HCT116 (cell line): ENCODE data around the gene LYSMD1. TPM values are rescaled to one million over a fixed set of nuclear protein-coding genes. Genes with fewer than 3 reads are reported as not detected.

Experiments used
- ATAC-seq: fragments of 200-7000 bp; cut with Tn5 transposase; 2 replicates; pipeline ENCODE4 v1.9.1; 2020; ENCODE audit warnings: mild to moderate bottlenecking, moderate library complexity
- BruUV-seq: library from RNA; stranded (reverse); fragments of 400-500 nt; replicated peaks from 2 replicates; lab custom pipeline; 2021; lab: Mats Ljungman, UMichigan
- CTCF ChIA-PET: fragments of 300-600 bp; sonication (Branson Sonifier 250); formaldehyde crosslinking; loops from one replicate; lab custom pipeline; 2021; ENCODE audit warnings: antibody characterized with exemption; lab: Charles Lee
- POLR2A ChIA-PET: fragments of 300-600, 350-600 bp; sonication (Branson Sonifier 250); formaldehyde crosslinking; loops from one replicate; lab custom pipeline; 2021; ENCODE audit warnings: antibody characterized with exemption; lab: Charles Lee
- RAD21 ChIA-PET, 2 experiments: fragments of 300-600 bp; sonication (Branson Sonifier 250); formaldehyde crosslinking; loops; one replicate each; lab custom pipeline; 2023; ENCODE audit warnings: low total read pairs in 2 of 2; ENCODE audit not compliant: uncharacterized antibody in 2 of 2, unreplicated experiment in 2 of 2, low non-redundant PET in 1 of 2; lab: Charles Lee
- DNase-seq: peaks from one replicate; pipeline ENCODE4 v3.0.0-alpha.2; 2010; ENCODE audit warnings: low read depth, low spot score
- H2AFZ ChIP-seq: fragments of 200-600 bp; shearing (Covaris generic), sonication (generic); 2 replicates; pipeline ENCODE4 v1.6.1; 2017; ENCODE audit warnings: low read depth, mixed run types, mixed read lengths, antibody characterized with exemption, low read length; ENCODE audit not compliant: poor library complexity, severe bottlenecking
- H3K27ac ChIP-seq: 2 replicates; pipeline ENCODE4 v1.5.1; 2012; ENCODE audit warnings: low read depth, low read length
- H3K27me3 ChIP-seq: fragments of 200-600 bp; sonication (generic); 2 replicates; pipeline ENCODE4 v1.6.1; 2016; ENCODE audit warnings: mixed run types, low read length, mixed read lengths; ENCODE audit not compliant: insufficient read depth
- H3K36me3 ChIP-seq, 2 experiments: fragments of 200-500 bp in 1 of 2; fragments of 200-600 bp in 1 of 2; sonication (Bioruptor generic) in 1 of 2; sonication (generic) in 1 of 2; 2 replicates each; pipeline versions ENCODE4 v1.5.1 to v1.6.1; 2014 to 2016; ENCODE audit warnings: low read length in 2 of 2, inconsistent platforms in 1 of 2, mixed read lengths in 1 of 2, mixed run types in 1 of 2; ENCODE audit not compliant: insufficient read depth in 2 of 2, control insufficient read depth in 1 of 2
- H3K4me1 ChIP-seq, 2 experiments: fragments of 200-600 bp in 1 of 2; sonication (generic) in 1 of 2; 2 replicates each; pipeline versions ENCODE4 v1.5.1 to v1.6.1; 2012 to 2017; ENCODE audit warnings: low read length in 2 of 2, inconsistent platforms in 1 of 2, mild to moderate bottlenecking in 1 of 2, mixed read lengths in 1 of 2, mixed run types in 1 of 2, moderate library complexity in 1 of 2; ENCODE audit not compliant: insufficient read depth in 2 of 2, control insufficient read depth in 1 of 2
- H3K4me2 ChIP-seq: fragments of 200-600 bp; sonication (generic); 2 replicates; pipeline ENCODE4 v1.6.1; 2017; ENCODE audit warnings: mixed run types, low read length, mixed read lengths
- H3K4me3 ChIP-seq, 2 experiments: fragments of 200-600 bp in 1 of 2; sonication (generic) in 1 of 2; replicated peaks in 1 of 2; 2 replicates each; pipeline ENCODE4 v1.5.1; 2011 to 2016; ENCODE audit warnings: low read length in 2 of 2, control low read depth in 1 of 2, low read depth in 1 of 2, mild to moderate bottlenecking in 1 of 2, mixed read lengths in 1 of 2, mixed run types in 1 of 2
- H3K79me2 ChIP-seq: fragments of 200-600 bp; sonication (generic); 2 replicates; pipeline ENCODE4 v1.6.1; 2017; ENCODE audit warnings: mild to moderate bottlenecking, mixed run types, low read length, moderate library complexity, mixed read lengths; ENCODE audit not compliant: insufficient read depth
- H3K9ac ChIP-seq: fragments of 200-600 bp; sonication (generic); 2 replicates; pipeline ENCODE4 v1.6.1; 2016; ENCODE audit warnings: low read length, mixed read lengths
- H3K9me2 ChIP-seq: fragments of 200-600 bp; sonication (generic), shearing (Covaris generic); 2 replicates; pipeline ENCODE4 v1.6.1; 2017; ENCODE audit warnings: mixed run types, mild to moderate bottlenecking, moderate library complexity; ENCODE audit not compliant: insufficient read depth
- H3K9me3 ChIP-seq, 2 experiments: fragments of 200-500 bp in 1 of 2; fragments of 200-600 bp in 1 of 2; sonication (Bioruptor generic) in 1 of 2; sonication (generic) in 1 of 2; 2 replicates each; pipeline ENCODE4 v1.6.1; 2014 to 2017; ENCODE audit warnings: low read length in 2 of 2, mixed read lengths in 2 of 2, inconsistent platforms in 1 of 2, low read depth in 1 of 2, mild to moderate bottlenecking in 1 of 2, mixed run types in 1 of 2, moderate library complexity in 1 of 2; ENCODE audit not compliant: control insufficient read depth in 1 of 2, insufficient read depth in 1 of 2
- H4K20me1 ChIP-seq: fragments of 200-600 bp; sonication (generic), shearing (Covaris generic); 2 replicates; pipeline ENCODE4 v1.6.1; 2017; ENCODE audit warnings: mixed run types, mild to moderate bottlenecking, moderate library complexity; ENCODE audit not compliant: insufficient read depth
- ATF3 ChIP-seq: IDR thresholded peaks from 2 replicates; pipeline ENCODE4 v1.6.1; 2012
- CBX3 ChIP-seq: IDR thresholded peaks from 2 replicates; pipeline ENCODE4 v1.6.1; 2012; ENCODE audit warnings: low read depth
- CEBPB ChIP-seq: IDR thresholded peaks from 2 replicates; pipeline ENCODE4 v1.6.1; 2012; ENCODE audit warnings: low read depth
- CTCF ChIP-seq, 3 experiments: fragments of 200-600 bp in 1 of 3; sonication (generic) in 1 of 3; IDR thresholded peaks in 2 of 3; conservative IDR thresholded peaks in 1 of 3; 2 replicates each; pipeline ENCODE4 v1.5.1; 2012 to 2017; ENCODE audit warnings: low read depth in 2 of 3, low read length in 2 of 3, antibody characterized with exemption in 1 of 3, borderline replicate concordance in 1 of 3, control low read depth in 1 of 3, mild to moderate bottlenecking in 1 of 3, mixed read lengths in 1 of 3, mixed run types in 1 of 3, moderate library complexity in 1 of 3; ENCODE audit not compliant: insufficient read depth in 1 of 3
- EGR1 ChIP-seq: IDR thresholded peaks from 2 replicates; pipeline ENCODE4 v1.6.1; 2012; ENCODE audit warnings: low read depth
- ELF1 ChIP-seq: IDR thresholded peaks from 2 replicates; pipeline ENCODE4 v1.6.1; 2012; ENCODE audit warnings: low read depth, borderline replicate concordance
- EZH2 ChIP-seq: fragments of 200-600 bp; sonication (generic); IDR thresholded peaks from 2 replicates; pipeline ENCODE4 v1.6.1; 2017; ENCODE audit warnings: antibody characterized with exemption, mixed run types
- EZH2phosphoT487 ChIP-seq: fragments of 200-600 bp; IDR thresholded peaks from 2 replicates; pipeline ENCODE4 v1.6.1; 2018; ENCODE audit warnings: antibody characterized with exemption, borderline replicate concordance
- FOSL1 ChIP-seq: IDR thresholded peaks from 2 replicates; pipeline ENCODE4 v1.6.1; 2012; ENCODE audit warnings: low read depth
- JUND ChIP-seq: IDR thresholded peaks from 2 replicates; pipeline ENCODE4 v1.6.1; 2012
- MAX ChIP-seq: IDR thresholded peaks from 2 replicates; pipeline ENCODE4 v1.6.1; 2012
- POLR2AphosphoS5 ChIP-seq: IDR thresholded peaks from 2 replicates; pipeline ENCODE4 v1.6.1; 2011; ENCODE audit warnings: mild to moderate bottlenecking, low read depth, low read length, moderate library complexity
- REST ChIP-seq: IDR thresholded peaks from 2 replicates; pipeline ENCODE4 v1.6.1; 2012; ENCODE audit warnings: low read depth
- SIN3A ChIP-seq: IDR thresholded peaks from 2 replicates; pipeline ENCODE4 v1.6.1; 2012; ENCODE audit warnings: low read depth
- SP1 ChIP-seq: IDR thresholded peaks from 2 replicates; pipeline ENCODE4 v1.6.1; 2012; ENCODE audit warnings: low read depth
- SRF ChIP-seq: IDR thresholded peaks from 2 replicates; pipeline ENCODE4 v1.6.1; 2012; ENCODE audit warnings: low read depth
- TCF7L2 ChIP-seq: IDR thresholded peaks from 2 replicates; pipeline ENCODE4 v1.7.0; 2011; ENCODE audit warnings: borderline replicate concordance, inconsistent platforms; ENCODE audit not compliant: insufficient read depth, insufficient read length; ENCODE audit errors: extremely low read depth
- ZBTB33 ChIP-seq: IDR thresholded peaks from 2 replicates; pipeline ENCODE4 v1.6.1; 2011; ENCODE audit warnings: mild to moderate bottlenecking, low read length, moderate library complexity; ENCODE audit not compliant: insufficient replicate concordance; ENCODE audit errors: extremely low read depth
- ZFX ChIP-seq: fragments of 450-650 bp; IDR thresholded peaks from 2 replicates; pipeline ENCODE4 v1.6.1; 2017
- ZNF274 ChIP-seq: fragments of 200-500 bp; sonication (Bioruptor generic); IDR thresholded peaks from 2 replicates; pipeline ENCODE4 v1.6.1; 2014; ENCODE audit warnings: mild to moderate bottlenecking, low read depth, low read length, inconsistent platforms
- intact Hi-C: fragments of 100-400 bp; cut with micrococcal nuclease; formaldehyde crosslinking; loops from 2 replicates; pipeline ENCODE4 v1.10.0; 2022
- total RNA-seq: library from RNA; stranded (reverse); gene quantifications from one replicate; pipeline ENCODE4 v1.2.1, GENCODE V29; 2021; ENCODE audit not compliant: unreplicated experiment

LYSMD1 gene
- total RNA-seq, 1 experiment from 2014 or later: 5.0 TPM

GRCh38 chr1:151175041-151175741 lies 9.5 kb upstream of the LYSMD1 start:
- no peaks in the 10 kb centered on the region for H3K9me2 ChIP-seq
- no peak overlapping the region for H3K9ac ChIP-seq
- H3K4me2 ChIP-seq: no peak overlapping the region
- RAD21 ChIA-PET: no interaction called here
- no peak overlapping the region for H3K27ac ChIP-seq
- no peak overlapping the region for H3K4me3 ChIP-seq
- intact Hi-C loops: no loop called here
- H3K27me3 ChIP-seq: no peaks in the 10 kb centered on the region
- POLR2A ChIA-PET: no interaction called here
- no peaks in the 10 kb centered on the region for H3K79me2 ChIP-seq
- no peaks in the 10 kb centered on the region for H3K9me3 ChIP-seq
- no peaks in the 10 kb centered on the region for H4K20me1 ChIP-seq
- no peak for ATAC-seq
- CTCF ChIA-PET: interaction anchor here (0.6 to 1.2 kb wide), 2 partner anchors 76 to 126 kb away, joined by 3 read pairs; no protein-coding TSS in a partner anchor
- peaks cover 17 to 28% of the 10 kb centered on the region in 2 experiments; a peak in 3 of 4 replicates for H3K36me3 ChIP-seq
- TF ChIP-seq FOSL1 (no peak), ELF1 (no peak), SIN3A (no peak), ZFX (no peak), JUND (no peak), MAX (no peak), CBX3 (no peak), EZH2 (no peak), REST (no peak), SP1 (no peak), CEBPB (no peak), ATF3 (no peak), CTCF (IDR thresholded peaks at IDR 0.05 in 2 of 3, conservative IDR thresholded peaks at IDR 0.05 in 1 of 3; ENCODE audit: borderline replicate concordance in 1 of 3, insufficient read depth in 1 of 3, low read depth in 2 of 3, low read length in 2 of 3) (no peak), SRF (no peak), EGR1 (no peak), POLR2AphosphoS5 (no peak), ZNF274 (no peak), EZH2phosphoT487 (no peak), TCF7L2 (no peak), ZBTB33 (no peak)
- no TSS peak for BruUV-seq
- no peak for DNase-seq
- H2AFZ ChIP-seq: no peak overlapping the region
- no peaks in the 10 kb centered on the region for H3K4me1 ChIP-seq
